Sigmoid colon (tissue), 4 donors: Measurements from ENCODE around the gene KRTAP9-1.

Experiments
- CTCF ChIP-seq, 4 experiments: fragments of 450-650 bp in 3 of 4; fragments of 200-600 bp in 1 of 4; IDR thresholded peaks; one replicate each; pipeline ENCODE4 v1.5.1; 2016 to 2019; ENCODE audit warnings: antibody characterized with exemption in 4 of 4, mild to moderate bottlenecking in 3 of 4, moderate library complexity in 2 of 4
- EP300 ChIP-seq, 4 donors: sonication (generic); formaldehyde crosslinking; IDR thresholded peaks; one replicate each; pipeline ENCODE4 v1.6.1; 2017; ENCODE audit warnings: antibody characterized with exemption in 4 of 4
- POLR2A ChIP-seq, 2 donors: fragments of 450-650 bp; IDR thresholded peaks; one replicate each; pipeline ENCODE4 v1.6.1; 2016; ENCODE audit warnings: antibody characterized with exemption in 2 of 2, mild to moderate bottlenecking in 2 of 2, moderate library complexity in 2 of 2
- POLR2AphosphoS5 ChIP-seq, 4 donors: sonication (generic); formaldehyde crosslinking; IDR thresholded peaks; one replicate each; pipeline ENCODE4 v1.6.1; 2017; ENCODE audit warnings: antibody characterized with exemption in 4 of 4

- TF ChIP-seq CTCF (IDR thresholded peaks at IDR 0.05): no peak
- no peak for TF ChIP-seq EP300 (IDR thresholded peaks at IDR 0.05)
- TF ChIP-seq POLR2A (IDR thresholded peaks at IDR 0.05): no peak
- TF ChIP-seq POLR2AphosphoS5 (IDR thresholded peaks at IDR 0.05): no peak
These were observed 641 bp downstream of the KRTAP9-1 start for GRCh38 chr17:41190328-41190727.
